ENCODE measurements around the gene WWOX.

DNA sequence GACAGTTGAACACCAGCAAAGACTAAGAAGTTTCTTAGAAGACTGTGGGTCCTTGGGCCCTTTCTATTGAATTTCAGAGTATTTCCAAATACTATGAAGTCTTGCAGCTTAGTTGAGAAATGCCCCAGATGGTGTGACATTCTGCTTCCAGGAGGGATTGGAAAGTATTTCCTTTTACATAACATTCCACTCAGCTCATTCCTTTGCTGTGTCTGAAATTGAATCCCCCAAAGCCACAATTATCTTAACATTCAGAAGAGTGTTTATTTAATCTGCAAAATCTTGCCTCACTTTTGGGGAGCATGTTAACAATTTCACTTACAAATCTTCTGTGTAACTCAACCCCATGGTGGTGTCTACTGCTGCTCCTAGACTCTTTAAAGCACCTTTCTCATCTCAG lies 307.7 kb downstream of the WWOX start:
- TF ChIP-seq EZH2 (IDR thresholded peaks at IDR 0.05; ENCODE audit: low read depth, low read length, severe bottlenecking) = no peak
- TF ChIP-seq EP300 (IDR thresholded peaks at IDR 0.05; ENCODE audit: borderline replicate concordance in 1 of 2, low read depth in 2 of 2, low read length in 2 of 2) = no peak
- TF ChIP-seq SIN3A (conservative IDR thresholded peaks at IDR 0.05 in 1 of 2, IDR thresholded peaks at IDR 0.05 in 1 of 2; ENCODE audit: low read depth in 1 of 2, low read length in 2 of 2) = no peak
- TF ChIP-seq RAD21 (IDR thresholded peaks at IDR 0.05 in 1 of 2, conservative IDR thresholded peaks at IDR 0.05 in 1 of 2; ENCODE audit: low read depth in 2 of 2, low read length in 2 of 2) = no peak
- no peak for TF ChIP-seq TAF1 (IDR thresholded peaks at IDR 0.05; ENCODE audit: low read depth, low read length)
- TF ChIP-seq GABPA (IDR thresholded peaks at IDR 0.05; ENCODE audit: borderline replicate concordance, insufficient read depth, low read length) = no peak
- TF ChIP-seq POLR2A (IDR thresholded peaks at IDR 0.05; ENCODE audit: control extremely low read depth in 1 of 2, low read depth in 2 of 2, low read length in 2 of 2) = no peak
- TF ChIP-seq, protein P1, sequence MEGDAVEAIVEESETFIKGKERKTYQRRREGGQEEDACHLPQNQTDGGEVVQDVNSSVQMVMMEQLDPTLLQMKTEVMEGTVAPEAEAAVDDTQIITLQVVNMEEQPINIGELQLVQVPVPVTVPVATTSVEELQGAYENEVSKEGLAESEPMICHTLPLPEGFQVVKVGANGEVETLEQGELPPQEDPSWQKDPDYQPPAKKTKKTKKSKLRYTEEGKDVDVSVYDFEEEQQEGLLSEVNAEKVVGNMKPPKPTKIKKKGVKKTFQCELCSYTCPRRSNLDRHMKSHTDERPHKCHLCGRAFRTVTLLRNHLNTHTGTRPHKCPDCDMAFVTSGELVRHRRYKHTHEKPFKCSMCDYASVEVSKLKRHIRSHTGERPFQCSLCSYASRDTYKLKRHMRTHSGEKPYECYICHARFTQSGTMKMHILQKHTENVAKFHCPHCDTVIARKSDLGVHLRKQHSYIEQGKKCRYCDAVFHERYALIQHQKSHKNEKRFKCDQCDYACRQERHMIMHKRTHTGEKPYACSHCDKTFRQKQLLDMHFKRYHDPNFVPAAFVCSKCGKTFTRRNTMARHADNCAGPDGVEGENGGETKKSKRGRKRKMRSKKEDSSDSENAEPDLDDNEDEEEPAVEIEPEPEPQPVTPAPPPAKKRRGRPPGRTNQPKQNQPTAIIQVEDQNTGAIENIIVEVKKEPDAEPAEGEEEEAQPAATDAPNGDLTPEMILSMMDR (IDR thresholded peaks at IDR 0.05; ENCODE audit: control extremely low read depth in 1 of 3, insufficient read depth in 1 of 3, low read depth in 1 of 3, low read length in 3 of 3) = no peak
- no peak for TF ChIP-seq ZNF274 (IDR thresholded peaks at IDR 0.05; ENCODE audit: borderline replicate concordance, extremely low read depth, low read length)
- TF ChIP-seq EGR1 (IDR thresholded peaks at IDR 0.05; ENCODE audit: borderline replicate concordance, low read depth, low read length) = no peak
- no peak for TF ChIP-seq JUND (IDR thresholded peaks at IDR 0.05; ENCODE audit: low read length)

All from H1 (cell line).